ENCODE results near the gene NR2C1. TPM values are rescaled to one million over a fixed set of nuclear protein-coding genes. Genes with fewer than 3 reads are reported as not detected.
A peak's percentile ranks its signal among the peaks of the same experiment; 100 is the strongest.

NR2C1 gene
- total and polyA plus RNA-seq, 9 of the 15 experiments (the other 6 are each of a cell fraction or from before 2014, with no cell fraction given), result 8.5 to 42.4 (median 35.6) TPM

- TF ChIP-seq, protein P1, sequence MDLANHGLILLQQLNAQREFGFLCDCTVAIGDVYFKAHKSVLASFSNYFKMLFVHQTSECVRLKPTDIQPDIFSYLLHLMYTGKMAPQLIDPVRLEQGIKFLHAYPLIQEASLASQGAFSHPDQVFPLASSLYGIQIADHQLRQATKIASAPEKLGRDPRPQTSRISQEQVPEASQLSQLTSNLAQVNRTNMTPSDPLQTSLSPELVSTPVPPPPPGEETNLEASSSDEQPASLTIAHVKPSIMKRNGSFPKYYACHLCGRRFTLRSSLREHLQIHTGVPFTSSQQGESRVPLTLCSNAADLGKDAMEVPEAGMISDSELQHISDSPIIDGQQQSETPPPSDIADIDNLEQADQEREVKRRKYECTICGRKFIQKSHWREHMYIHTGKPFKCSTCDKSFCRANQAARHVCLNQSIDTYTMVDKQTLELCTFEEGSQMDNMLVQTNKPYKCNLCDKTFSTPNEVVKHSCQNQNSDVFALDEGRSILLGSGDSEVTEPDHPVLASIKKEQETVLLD (IDR thresholded peaks at IDR 0.05), result peak; percentile 97
- TF ChIP-seq SRF (CRISPR knock-in tag; IDR thresholded peaks at IDR 0.05) (peak in 1 of 2 experiments; percentile 74; a peak in 2 of 4 replicates), HSF4 (CRISPR knock-in tag; IDR thresholded peaks at IDR 0.05; ENCODE audit: borderline replicate concordance) (no peak), HCFC1 (IDR thresholded peaks at IDR 0.05; ENCODE audit: low read depth, low read length) (peak; percentile 75), TBP (optimal IDR thresholded peaks at IDR 0.05; ENCODE audit: low read depth, low read length) (peak; percentile 83), CBX5 (IDR thresholded peaks at IDR 0.05; ENCODE audit: borderline replicate concordance, low read depth) (peak; percentile 46; the same call in 1 of the 2 replicates), HDAC2 (IDR thresholded peaks at IDR 0.05) (0 out of 2 replicates have a peak, but pooled peaks have one; percentile 35), KAT2B (IDR thresholded peaks at IDR 0.05; ENCODE audit: low read depth, low read length) (no peak), BHLHE40 (IDR thresholded peaks at IDR 0.05; ENCODE audit: low read length) (peak; percentile 50; the same call in 1 of the 2 replicates), SMARCE1 (IDR thresholded peaks at IDR 0.05) (no peak; the same call in 1 of the 2 replicates), SP1 (CRISPR knock-in tag; IDR thresholded peaks at IDR 0.05) (peak; percentile 78), MTA3 (IDR thresholded peaks at IDR 0.05; ENCODE audit: borderline replicate concordance) (peak; percentile 82; the same call in 1 of the 2 replicates), SRSF7 (optimal IDR thresholded peaks at IDR 0.05; ENCODE audit: low read depth, low read length) (no peak), ZNF274 (IDR thresholded peaks at IDR 0.05; ENCODE audit: borderline replicate concordance, low read depth, low read length) (no peak), TAF9B (IDR thresholded peaks at IDR 0.05; ENCODE audit: partially characterized antibody) (peak; percentile 96), FOXJ3 (CRISPR knock-in tag; IDR thresholded peaks at IDR 0.05) (no peak), PHB2 (IDR thresholded peaks at IDR 0.05; ENCODE audit: low read depth) (no peak), LEF1 (IDR thresholded peaks at IDR 0.05) (no peak), ZNF583 (CRISPR knock-in tag; IDR thresholded peaks at IDR 0.05) (no peak)
- TF ChIP-seq, protein P2, sequence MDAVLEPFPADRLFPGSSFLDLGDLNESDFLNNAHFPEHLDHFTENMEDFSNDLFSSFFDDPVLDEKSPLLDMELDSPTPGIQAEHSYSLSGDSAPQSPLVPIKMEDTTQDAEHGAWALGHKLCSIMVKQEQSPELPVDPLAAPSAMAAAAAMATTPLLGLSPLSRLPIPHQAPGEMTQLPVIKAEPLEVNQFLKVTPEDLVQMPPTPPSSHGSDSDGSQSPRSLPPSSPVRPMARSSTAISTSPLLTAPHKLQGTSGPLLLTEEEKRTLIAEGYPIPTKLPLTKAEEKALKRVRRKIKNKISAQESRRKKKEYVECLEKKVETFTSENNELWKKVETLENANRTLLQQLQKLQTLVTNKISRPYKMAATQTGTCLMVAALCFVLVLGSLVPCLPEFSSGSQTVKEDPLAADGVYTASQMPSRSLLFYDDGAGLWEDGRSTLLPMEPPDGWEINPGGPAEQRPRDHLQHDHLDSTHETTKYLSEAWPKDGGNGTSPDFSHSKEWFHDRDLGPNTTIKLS (IDR thresholded peaks at IDR 0.05; ENCODE audit: borderline replicate concordance, low read depth), result peak; percentile 56; the same call in 1 of the 2 replicates
- TF ChIP-seq, protein P3, sequence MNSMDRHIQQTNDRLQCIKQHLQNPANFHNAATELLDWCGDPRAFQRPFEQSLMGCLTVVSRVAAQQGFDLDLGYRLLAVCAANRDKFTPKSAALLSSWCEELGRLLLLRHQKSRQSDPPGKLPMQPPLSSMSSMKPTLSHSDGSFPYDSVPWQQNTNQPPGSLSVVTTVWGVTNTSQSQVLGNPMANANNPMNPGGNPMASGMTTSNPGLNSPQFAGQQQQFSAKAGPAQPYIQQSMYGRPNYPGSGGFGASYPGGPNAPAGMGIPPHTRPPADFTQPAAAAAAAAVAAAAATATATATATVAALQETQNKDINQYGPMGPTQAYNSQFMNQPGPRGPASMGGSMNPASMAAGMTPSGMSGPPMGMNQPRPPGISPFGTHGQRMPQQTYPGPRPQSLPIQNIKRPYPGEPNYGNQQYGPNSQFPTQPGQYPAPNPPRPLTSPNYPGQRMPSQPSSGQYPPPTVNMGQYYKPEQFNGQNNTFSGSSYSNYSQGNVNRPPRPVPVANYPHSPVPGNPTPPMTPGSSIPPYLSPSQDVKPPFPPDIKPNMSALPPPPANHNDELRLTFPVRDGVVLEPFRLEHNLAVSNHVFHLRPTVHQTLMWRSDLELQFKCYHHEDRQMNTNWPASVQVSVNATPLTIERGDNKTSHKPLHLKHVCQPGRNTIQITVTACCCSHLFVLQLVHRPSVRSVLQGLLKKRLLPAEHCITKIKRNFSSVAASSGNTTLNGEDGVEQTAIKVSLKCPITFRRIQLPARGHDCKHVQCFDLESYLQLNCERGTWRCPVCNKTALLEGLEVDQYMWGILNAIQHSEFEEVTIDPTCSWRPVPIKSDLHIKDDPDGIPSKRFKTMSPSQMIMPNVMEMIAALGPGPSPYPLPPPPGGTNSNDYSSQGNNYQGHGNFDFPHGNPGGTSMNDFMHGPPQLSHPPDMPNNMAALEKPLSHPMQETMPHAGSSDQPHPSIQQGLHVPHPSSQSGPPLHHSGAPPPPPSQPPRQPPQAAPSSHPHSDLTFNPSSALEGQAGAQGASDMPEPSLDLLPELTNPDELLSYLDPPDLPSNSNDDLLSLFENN (IDR thresholded peaks at IDR 0.05; ENCODE audit: low read depth in 2 of 2, low read length in 2 of 2), result 0 out of 4 replicates have a peak, but pooled peaks of 1 of the 2 experiments have one; percentile 51
- TF ChIP-seq, protein P4, sequence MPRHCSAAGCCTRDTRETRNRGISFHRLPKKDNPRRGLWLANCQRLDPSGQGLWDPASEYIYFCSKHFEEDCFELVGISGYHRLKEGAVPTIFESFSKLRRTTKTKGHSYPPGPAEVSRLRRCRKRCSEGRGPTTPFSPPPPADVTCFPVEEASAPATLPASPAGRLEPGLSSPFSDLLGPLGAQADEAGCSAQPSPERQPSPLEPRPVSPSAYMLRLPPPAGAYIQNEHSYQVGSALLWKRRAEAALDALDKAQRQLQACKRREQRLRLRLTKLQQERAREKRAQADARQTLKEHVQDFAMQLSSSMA (CRISPR knock-in tag; IDR thresholded peaks at IDR 0.05), result no peak
Observed at GRCh38 chr12:95003213-95003920, 70.1 kb downstream of the NR2C1 start, which contains the start of gene NDUFA12 (continued).

All from K562 (cell line).